Spleen (tissue), 11 donors: Measurements from ENCODE around the gene AFAP1. TPM values are rescaled to one million over a fixed set of nuclear protein-coding genes. Genes with fewer than 3 reads are reported as not detected.

Experiments used
- DNase-seq: peaks from one replicate; pipeline ENCODE4 v3.0.0-alpha.2; 2020
- H3K27ac ChIP-seq, 8 donors: fragments of 200-600 bp; sonication (generic) in 7 of 8; 1 replicate in 4 of 8; 2 replicates in 4 of 8; pipeline versions ENCODE4 v1.5.0 to v1.8.0; 2016 to 2021; ENCODE audit warnings: inconsistent platforms in 4 of 8, mild to moderate bottlenecking in 4 of 8, moderate library complexity in 1 of 8
- H3K27me3 ChIP-seq, 7 donors: fragments of 200-600 bp; sonication (generic) in 6 of 7; replicated peaks in 1 of 7; 1 replicate in 4 of 7; 2 replicates in 3 of 7; pipeline versions ENCODE4 v1.5.0 to v1.8.0; 2016 to 2021; ENCODE audit warnings: inconsistent platforms in 3 of 7, mild to moderate bottlenecking in 1 of 7
- H3K36me3 ChIP-seq, 6 donors: fragments of 200-600 bp; sonication (generic) in 5 of 6; 1 replicate in 4 of 6; 2 replicates in 2 of 6; pipeline versions ENCODE4 v1.5.0 to v1.8.0; 2016 to 2021; ENCODE audit warnings: inconsistent platforms in 2 of 6
- H3K4me1 ChIP-seq, 6 donors: fragments of 200-600 bp; sonication (generic) in 5 of 6; 1 replicate in 3 of 6; 2 replicates in 3 of 6; pipeline versions ENCODE4 v1.5.0 to v1.8.0; 2016 to 2021; ENCODE audit warnings: inconsistent platforms in 3 of 6
- H3K4me3 ChIP-seq, 8 donors: fragments of 200-600 bp; sonication (generic) in 7 of 8; 1 replicate in 4 of 8; 2 replicates in 4 of 8; pipeline versions ENCODE4 v1.5.0 to v1.8.0; 2016 to 2021; ENCODE audit warnings: inconsistent platforms in 4 of 8, mild to moderate bottlenecking in 4 of 8, moderate library complexity in 2 of 8
- H3K9me3 ChIP-seq, 8 donors: fragments of 200-600 bp; sonication (generic) in 7 of 8; 1 replicate in 4 of 8; 2 replicates in 4 of 8; pipeline versions ENCODE4 v1.5.0 to v1.8.0; 2016 to 2021; ENCODE audit warnings: inconsistent platforms in 4 of 8
- POLR2A ChIP-seq, 3 donors: fragments of 450-650 bp; IDR thresholded peaks; one replicate each; pipeline ENCODE4 v1.5.1; 2017; ENCODE audit warnings: antibody characterized with exemption in 3 of 3, mild to moderate bottlenecking in 1 of 3
- POLR2AphosphoS5 ChIP-seq, 3 donors: sonication (generic); formaldehyde crosslinking; IDR thresholded peaks; one replicate each; pipeline ENCODE4 v1.5.1; 2017; ENCODE audit warnings: antibody characterized with exemption in 3 of 3
- WGBS, 5 donors: extraction: QIAGEN DNeasy Blood & Tissue Kit in 3 of 5; methylation state at CpG; one replicate each; pipeline versions ENCODE4 v1.1.5 to v1.1.7; 2013 to 2018; 5-methylcytosine and 5-hydroxymethylcytosine counted together
- intact Hi-C: fragments of 100-400 bp; cut with DNase I; formaldehyde crosslinking; loops from one replicate; pipeline ENCODE4 v1.15.0; 2023; ENCODE audit warnings: low total_unique reads
- polyA plus RNA-seq, 3 donors: library from polyadenylated mRNA; stranded (reverse); fragments of 200-250 nt; gene quantifications; one replicate each; pipeline ENCODE4 v1.2.1, GENCODE V29; 2013
- total RNA-seq, 7 donors: library from RNA; depleted of rRNA in 3 of 7; stranded (reverse); fragments of >200 nt in 3 of 7; fragmentation: NEBNext Ultra II Directional in 4 of 7; extraction: Animal tissue kit (Norgen Biotek cat#: 25700) in 4 of 7; gene quantifications; one replicate each; pipeline versions ENCODE4 v1.1.0 to v1.2.1, GENCODE V29; 2016 to 2021
- TF ChIP-seq, protein P1 (sequence below), 11 experiments: fragments of 200-600 bp in 7 of 11; fragments of 450-650 bp in 4 of 11; sonication (generic) in 4 of 11; IDR thresholded peaks in 8 of 11; conservative IDR thresholded peaks in 3 of 11; 1 replicate in 7 of 11; 2 replicates in 4 of 11; pipeline versions ENCODE4 v1.4.0 to v1.8.0; 2016 to 2021; ENCODE audit warnings: antibody characterized with exemption in 11 of 11, inconsistent platforms in 4 of 11, mild to moderate bottlenecking in 1 of 11
- donor health status: healthy with polysubstance abuse.
- donor health status: DM: no; HTN: no; CAD: no; lungs with moderate emphysema.
- donor health status: DM: no; HTN: no; CAD: no.
- donor health status: Bipolar disorder and iron deficiency.
- donor health status: healthy.
- donor health status: DM: no; HTN: no; CAD: no.
- donor health status: DM: yes; HTN: yes; CAD: no.

AFAP1 gene
- total and polyA plus RNA-seq, 10 donors, result 1.6 to 29.2 (median 12.1) TPM

DNA sequence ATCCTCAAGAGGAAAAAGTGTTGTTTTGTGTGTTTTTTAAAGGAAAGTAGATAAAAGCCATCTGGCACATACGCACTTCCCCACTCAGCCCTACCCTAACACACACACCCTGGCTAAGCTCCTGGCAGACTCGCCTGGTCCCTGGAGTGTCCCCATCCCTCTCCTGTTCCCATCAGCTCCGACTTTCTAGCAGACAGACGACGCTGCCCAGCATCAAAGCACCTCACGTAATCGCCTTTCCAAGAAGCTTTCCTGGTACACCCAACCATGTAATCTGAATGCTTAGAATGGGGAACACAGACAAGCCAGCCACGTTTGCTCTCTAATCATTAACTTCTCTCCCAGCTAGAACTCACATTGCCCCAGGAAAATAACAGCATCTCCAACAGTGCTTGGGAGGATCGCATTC lies 116.2 kb downstream of the AFAP1 start:
- TF ChIP-seq, protein P1, sequence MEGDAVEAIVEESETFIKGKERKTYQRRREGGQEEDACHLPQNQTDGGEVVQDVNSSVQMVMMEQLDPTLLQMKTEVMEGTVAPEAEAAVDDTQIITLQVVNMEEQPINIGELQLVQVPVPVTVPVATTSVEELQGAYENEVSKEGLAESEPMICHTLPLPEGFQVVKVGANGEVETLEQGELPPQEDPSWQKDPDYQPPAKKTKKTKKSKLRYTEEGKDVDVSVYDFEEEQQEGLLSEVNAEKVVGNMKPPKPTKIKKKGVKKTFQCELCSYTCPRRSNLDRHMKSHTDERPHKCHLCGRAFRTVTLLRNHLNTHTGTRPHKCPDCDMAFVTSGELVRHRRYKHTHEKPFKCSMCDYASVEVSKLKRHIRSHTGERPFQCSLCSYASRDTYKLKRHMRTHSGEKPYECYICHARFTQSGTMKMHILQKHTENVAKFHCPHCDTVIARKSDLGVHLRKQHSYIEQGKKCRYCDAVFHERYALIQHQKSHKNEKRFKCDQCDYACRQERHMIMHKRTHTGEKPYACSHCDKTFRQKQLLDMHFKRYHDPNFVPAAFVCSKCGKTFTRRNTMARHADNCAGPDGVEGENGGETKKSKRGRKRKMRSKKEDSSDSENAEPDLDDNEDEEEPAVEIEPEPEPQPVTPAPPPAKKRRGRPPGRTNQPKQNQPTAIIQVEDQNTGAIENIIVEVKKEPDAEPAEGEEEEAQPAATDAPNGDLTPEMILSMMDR (IDR thresholded peaks at IDR 0.05 in 8 of 11, conservative IDR thresholded peaks at IDR 0.05 in 3 of 11), result no peak
- TF ChIP-seq POLR2AphosphoS5 (IDR thresholded peaks at IDR 0.05), result peak in 2 of 3 donors; percentile 10 to 26
- 64 to 78% (median 75%) methylated on average over 9 of the region's 9 CpGs for WGBS, 5 donors
- intact Hi-C loops, result no loop called here

DNA sequence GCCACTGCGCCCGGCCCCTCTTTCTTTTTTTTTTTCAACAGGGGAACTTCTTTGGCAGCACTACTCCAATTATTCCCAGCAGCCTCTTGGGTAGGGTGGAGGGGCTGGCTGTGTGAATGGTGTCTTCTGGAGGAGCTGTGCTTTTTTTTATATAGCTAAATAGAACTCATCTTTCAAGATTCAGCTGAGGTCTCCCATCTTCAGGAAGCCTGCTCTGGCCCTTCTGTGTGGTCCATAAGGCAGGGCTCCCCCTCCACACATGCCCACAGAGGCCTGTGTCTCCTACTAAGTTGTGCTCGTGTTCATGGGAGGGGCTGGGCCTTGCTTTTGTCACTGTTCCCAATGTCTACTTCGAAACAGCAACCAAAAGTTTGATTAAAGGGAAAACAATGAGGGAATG lies 116.8 kb downstream of the AFAP1 start:
- Histone ChIP-seq H3K27me3 (no peaks in the 10 kb centered on the region), H3K4me3 (no peak overlapping the region), H3K36me3 (peaks cover 0 to 20% (median 0%) of the 10 kb centered on the region in 6 donors), H3K9me3 (no peaks in the 10 kb centered on the region), H3K4me1 (peaks cover 2 to 29% (median 9%) of the 10 kb centered on the region in 6 donors), H3K27ac (peak overlapping the region in 7 of 8 donors; percentile 26 to 61 (median 46))
- no peak for DNase-seq
- no peak for TF ChIP-seq POLR2AphosphoS5 (IDR thresholded peaks at IDR 0.05)
- no peak for TF ChIP-seq POLR2A (IDR thresholded peaks at IDR 0.05)
- TF ChIP-seq, protein P1 (IDR thresholded peaks at IDR 0.05 in 8 of 11, conservative IDR thresholded peaks at IDR 0.05 in 3 of 11), result no peak
- intact Hi-C loops, result no loop called here
- 75 to 90% (median 80%) methylated on average over 4 of the region's 4 CpGs for WGBS, 5 donors

More for the DNA sequence above, 116.2 kb downstream of the AFAP1 start:
- H3K4me3 ChIP-seq, result no peak overlapping the region
- H3K4me1 ChIP-seq, result peaks cover 0 to 29% (median 10%) of the 10 kb centered on the region in 6 donors
- peaks cover 0 to 14% (median 0%) of the 10 kb centered on the region in 6 donors for H3K36me3 ChIP-seq
- H3K9me3 ChIP-seq, result no peaks in the 10 kb centered on the region
- no peaks in the 10 kb centered on the region for H3K27me3 ChIP-seq
- H3K27ac ChIP-seq, result peak overlapping the region in 7 of 8 donors; percentile 26 to 61 (median 46)
- peak; percentile 22 for DNase-seq

DNA sequence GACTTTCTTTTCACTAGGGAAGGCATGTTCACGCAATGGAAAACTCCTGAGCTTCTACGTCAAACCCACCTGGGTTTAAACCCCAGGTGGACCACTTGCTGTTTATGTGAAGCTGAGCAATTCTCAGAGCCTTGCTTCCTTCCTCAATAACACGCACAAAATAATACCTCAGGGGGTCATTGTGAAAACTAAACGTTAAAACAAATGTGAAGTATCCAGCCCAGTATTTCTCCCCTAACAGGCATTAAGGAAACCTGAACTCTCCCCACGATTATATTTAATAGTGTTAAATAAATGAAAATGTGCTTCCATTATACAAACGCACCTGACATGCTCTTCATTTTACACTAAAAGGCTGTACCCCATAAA lies 117.5 kb downstream of the AFAP1 start:
- Histone ChIP-seq H3K27me3 (no peaks in the 10 kb centered on the region), H3K4me3 (no peak overlapping the region), H3K36me3 (peaks cover 0 to 20% (median 0%) of the 10 kb centered on the region in 6 donors), H3K4me1 (peaks cover 0 to 32% (median 8%) of the 10 kb centered on the region in 6 donors), H3K27ac (no peak overlapping the region), H3K9me3 (no peaks in the 10 kb centered on the region)
- TF ChIP-seq POLR2A (IDR thresholded peaks at IDR 0.05), result no peak
- intact Hi-C loops, result no loop called here
- DNase-seq, result no peak
- WGBS, 5 donors, result 71 to 74% (median 71%) methylated on average over 6 of the region's 6 CpGs

DNA sequence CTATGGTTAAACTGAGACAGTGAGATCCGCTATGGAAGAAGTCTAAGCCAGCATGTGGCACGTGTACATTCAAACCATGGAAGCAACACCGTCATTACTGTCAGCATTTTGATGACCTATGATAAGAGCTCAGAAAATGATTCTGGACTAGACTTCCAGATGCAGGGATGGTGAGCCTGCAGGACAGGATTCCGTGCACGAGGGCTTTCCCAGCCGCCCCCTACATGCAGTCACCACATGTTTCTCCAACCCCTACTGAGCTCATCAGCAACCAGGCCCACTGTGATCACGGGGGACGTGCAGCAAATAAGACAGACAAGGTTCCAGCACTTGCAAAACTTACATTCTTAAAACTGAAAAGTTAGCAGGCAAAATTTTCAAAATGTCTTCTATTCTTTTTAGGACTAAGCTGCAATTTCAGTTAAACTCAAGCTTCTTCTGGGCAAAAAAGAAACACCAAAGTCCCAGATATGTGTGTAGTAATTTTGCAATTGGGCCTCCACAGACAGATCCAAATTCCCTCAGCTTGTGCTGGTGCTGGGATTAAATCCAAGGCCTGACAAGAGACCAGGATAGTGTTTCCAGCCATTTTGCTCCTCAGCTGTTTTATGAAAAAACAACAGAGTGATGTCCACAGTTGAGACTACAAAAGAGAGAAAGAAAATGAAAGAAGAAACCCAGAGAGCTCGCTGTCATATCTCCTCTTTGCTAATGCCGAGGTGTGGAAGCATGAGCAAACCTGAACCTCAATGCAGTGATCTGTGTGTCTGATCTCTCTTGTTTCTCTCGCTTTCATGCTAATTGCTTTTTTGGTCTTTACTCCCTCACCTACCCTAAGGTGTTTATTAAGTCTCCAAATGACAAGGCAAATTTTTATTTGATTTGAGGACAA lies 118.2 kb downstream of the AFAP1 start:
- Histone ChIP-seq H3K9me3 (no peaks in the 10 kb centered on the region), H3K27me3 (no peaks in the 10 kb centered on the region), H3K4me3 (no peak overlapping the region), H3K27ac (no peak overlapping the region), H3K36me3 (peaks cover 0 to 17% (median 0%) of the 10 kb centered on the region in 6 donors), H3K4me1 (peaks cover 0 to 32% (median 8%) of the 10 kb centered on the region in 6 donors)
- TF ChIP-seq POLR2AphosphoS5 (IDR thresholded peaks at IDR 0.05) (no peak), POLR2A (IDR thresholded peaks at IDR 0.05) (no peak)
- TF ChIP-seq, protein P1 (IDR thresholded peaks at IDR 0.05 in 8 of 11, conservative IDR thresholded peaks at IDR 0.05 in 3 of 11), result no peak
- peak; percentile 54 for DNase-seq
- WGBS, 5 donors, result 79 to 82% (median 81%) methylated on average over 11 of the region's 11 CpGs
- intact Hi-C loops, result no loop called here
